Breast epithelium (tissue), 3 donors: Measurements from ENCODE around the gene XRN1.

ENCODE experiments used
- CTCF ChIP-seq, 3 donors: fragments of 450-650 bp; IDR thresholded peaks; one replicate each; pipeline ENCODE4 v1.5.1; 2016 to 2017; ENCODE audit warnings: antibody characterized with exemption in 3 of 3, mild to moderate bottlenecking in 3 of 3, moderate library complexity in 3 of 3
- POLR2A ChIP-seq: fragments of 450-650 bp; IDR thresholded peaks from one replicate; pipeline ENCODE4 v1.6.1; 2016; ENCODE audit warnings: antibody characterized with exemption, mild to moderate bottlenecking, moderate library complexity
- POLR2AphosphoS5 ChIP-seq, 3 donors: sonication (generic); formaldehyde crosslinking; IDR thresholded peaks; one replicate each; pipeline ENCODE4 v1.6.1; 2017; ENCODE audit warnings: antibody characterized with exemption in 3 of 3

- no peak for TF ChIP-seq CTCF (IDR thresholded peaks at IDR 0.05)
- no peak for TF ChIP-seq POLR2AphosphoS5 (IDR thresholded peaks at IDR 0.05)
- no peak for TF ChIP-seq POLR2A
Observed at GRCh38 chr3:142285083-142285517, 162.7 kb downstream of the XRN1 start.
